ENCODE measurements around the gene PKNOX2.

Gene PKNOX2

GRCh38 chr11:125292100-125292499 lies 127.5 kb downstream of the PKNOX2 start:
- no peak for TF ChIP-seq CTCF (IDR thresholded peaks at IDR 0.05; ENCODE audit: insufficient read depth, low read length, poor library complexity, severe bottlenecking)
- H3K4me3 ChIP-seq (replicated peaks; ENCODE audit: low read depth, low read length): no peak overlapping the region
- DNase-seq (ENCODE audit: extremely low read depth, insufficient read length): no peak
- H3K36me3 ChIP-seq (ENCODE audit: control insufficient read depth, insufficient read depth, low read length): no peaks in the 10 kb centered on the region
- H3K27me3 ChIP-seq (replicated peaks; ENCODE audit: control insufficient read depth, insufficient read depth, low read length): peaks cover 4% of the 10 kb centered on the region

- no peak for TF ChIP-seq CTCF (IDR thresholded peaks at IDR 0.05; ENCODE audit: insufficient read depth, low read length, poor library complexity, severe bottlenecking)
- H3K27me3 ChIP-seq (replicated peaks; ENCODE audit: control insufficient read depth, insufficient read depth, low read length): peaks cover 2% of the 10 kb centered on the region
- no peak overlapping the region for H3K4me3 ChIP-seq (replicated peaks; ENCODE audit: low read depth, low read length)
- H3K36me3 ChIP-seq (ENCODE audit: control insufficient read depth, insufficient read depth, low read length): no peaks in the 10 kb centered on the region
- DNase-seq (ENCODE audit: extremely low read depth, insufficient read length): no peak
Observed at GRCh38 chr11:125293596-125293995, 129.0 kb downstream of the PKNOX2 start.

- Histone ChIP-seq H3K4me3 (replicated peaks; ENCODE audit: low read depth, low read length) (no peak overlapping the region), H3K27me3 (replicated peaks; ENCODE audit: control insufficient read depth, insufficient read depth, low read length) (peaks cover 2% of the 10 kb centered on the region; the same call in 1 of the 2 replicates)
- TF ChIP-seq CTCF (IDR thresholded peaks at IDR 0.05; ENCODE audit: insufficient read depth, low read length, poor library complexity, severe bottlenecking): no peak
Observed at GRCh38 chr11:125295931-125296330, 131.4 kb downstream of the PKNOX2 start.

GRCh38 chr11:125297346-125297915 lies 132.9 kb downstream of the PKNOX2 start:
- Histone ChIP-seq H3K4me3 (replicated peaks; ENCODE audit: low read depth, low read length) (no peak overlapping the region), H3K36me3 (ENCODE audit: control insufficient read depth, insufficient read depth, low read length) (no peaks in the 10 kb centered on the region), H3K27me3 (replicated peaks; ENCODE audit: control insufficient read depth, insufficient read depth, low read length) (peaks cover 2% of the 10 kb centered on the region; the same call in 1 of the 2 replicates)
- DNase-seq (ENCODE audit: extremely low read depth, insufficient read length): no peak
- no peak for TF ChIP-seq CTCF (IDR thresholded peaks at IDR 0.05; ENCODE audit: insufficient read depth, low read length, poor library complexity, severe bottlenecking)

More at GRCh38 chr11:125295931-125296330, 131.4 kb downstream of the PKNOX2 start:
- DNase-seq (ENCODE audit: extremely low read depth, insufficient read length): no peak
- H3K36me3 ChIP-seq (ENCODE audit: control insufficient read depth, insufficient read depth, low read length): no peaks in the 10 kb centered on the region

- DNase-seq (ENCODE audit: extremely low read depth, insufficient read length): no peak
- Histone ChIP-seq H3K36me3 (ENCODE audit: control insufficient read depth, insufficient read depth, low read length) (no peaks in the 10 kb centered on the region), H3K27me3 (replicated peaks; ENCODE audit: control insufficient read depth, insufficient read depth, low read length) (peaks cover 2% of the 10 kb centered on the region; the same call in 1 of the 2 replicates), H3K4me3 (replicated peaks; ENCODE audit: low read depth, low read length) (no peak overlapping the region)
- no peak for TF ChIP-seq CTCF (IDR thresholded peaks at IDR 0.05; ENCODE audit: insufficient read depth, low read length, poor library complexity, severe bottlenecking)
Observed at GRCh38 chr11:125299061-125299615, 134.6 kb downstream of the PKNOX2 start.
